Gastrocnemius medialis (tissue), 4 donors: ENCODE measurements around the gene LEUTX.

Experiments used
- CTCF ChIP-seq, 5 experiments: fragments of 450-650 bp in 3 of 5; fragments of 200-600 bp in 2 of 5; sonication (generic) in 2 of 5; IDR thresholded peaks in 4 of 5; conservative IDR thresholded peaks in 1 of 5; 1 replicate in 4 of 5; 2 replicates in 1 of 5; pipeline ENCODE4 v1.5.1; 2016 to 2019; ENCODE audit warnings: antibody characterized with exemption in 5 of 5, mild to moderate bottlenecking in 3 of 5, moderate library complexity in 3 of 5
- POLR2A ChIP-seq, 2 donors: fragments of 450-650 bp; IDR thresholded peaks; one replicate each; pipeline ENCODE4 v1.6.1; 2017; ENCODE audit warnings: antibody characterized with exemption in 2 of 2, mild to moderate bottlenecking in 2 of 2, moderate library complexity in 2 of 2

GRCh38 chr19:39729594-39729993 is 49.1 kb upstream of the LEUTX start:
- no peak for TF ChIP-seq CTCF (IDR thresholded peaks at IDR 0.05 in 4 of 5, conservative IDR thresholded peaks at IDR 0.05 in 1 of 5)
- no peak for TF ChIP-seq POLR2A (IDR thresholded peaks at IDR 0.05)
